Stomach smooth muscle (tissue), 2 donors: Measurements from ENCODE around the gene HOXA2.

Experiments
- H3K27ac ChIP-seq: one replicate; pipeline ENCODE4 v1.7.0; 2013; ENCODE audit warnings: mild to moderate bottlenecking, low read length, inconsistent platforms
- H3K27me3 ChIP-seq, 2 donors: one replicate each; pipeline ENCODE4 v1.7.0; 2013; ENCODE audit warnings: low read length in 2 of 2; ENCODE audit not compliant: insufficient read depth in 2 of 2, control insufficient read depth in 1 of 2
- H3K36me3 ChIP-seq, 2 donors: one replicate each; pipeline ENCODE4 v1.7.0; 2013; ENCODE audit warnings: low read length in 2 of 2; ENCODE audit not compliant: control insufficient read depth in 2 of 2, insufficient read depth in 2 of 2
- H3K4me1 ChIP-seq: one replicate; pipeline ENCODE4 v1.7.0; 2013; ENCODE audit warnings: low read length; ENCODE audit not compliant: control insufficient read depth, insufficient read depth
- H3K4me3 ChIP-seq, 2 donors: one replicate each; pipeline ENCODE4 v1.7.0; 2013; ENCODE audit warnings: low read length in 2 of 2
- H3K9ac ChIP-seq, 2 donors: one replicate each; pipeline ENCODE4 v1.7.0; 2013; ENCODE audit warnings: low read length in 2 of 2, mild to moderate bottlenecking in 1 of 2
- H3K9me3 ChIP-seq, 2 donors: one replicate each; pipeline ENCODE4 v1.7.0; 2013; ENCODE audit warnings: low read length in 2 of 2; ENCODE audit not compliant: control insufficient read depth in 2 of 2
- donor health status: healthy.
- donor health status: Pancreatic carcinoma.

Gene HOXA2

GRCh38 chr7:27140126-27140857, 37.8 kb upstream of the HOXA2 start:
- Histone ChIP-seq H3K4me1 (peaks cover 50% of the 10 kb centered on the region), H3K36me3 (no peaks in the 10 kb centered on the region), H3K4me3 (peak overlapping the region; percentile 78 to 94), H3K27ac (peak overlapping the region; percentile 95), H3K9ac (peak overlapping the region; percentile 93 to 96), H3K27me3 (peaks cover 7 to 13% of the 10 kb centered on the region in 2 donors), H3K9me3 (no peaks in the 10 kb centered on the region)

DNA sequence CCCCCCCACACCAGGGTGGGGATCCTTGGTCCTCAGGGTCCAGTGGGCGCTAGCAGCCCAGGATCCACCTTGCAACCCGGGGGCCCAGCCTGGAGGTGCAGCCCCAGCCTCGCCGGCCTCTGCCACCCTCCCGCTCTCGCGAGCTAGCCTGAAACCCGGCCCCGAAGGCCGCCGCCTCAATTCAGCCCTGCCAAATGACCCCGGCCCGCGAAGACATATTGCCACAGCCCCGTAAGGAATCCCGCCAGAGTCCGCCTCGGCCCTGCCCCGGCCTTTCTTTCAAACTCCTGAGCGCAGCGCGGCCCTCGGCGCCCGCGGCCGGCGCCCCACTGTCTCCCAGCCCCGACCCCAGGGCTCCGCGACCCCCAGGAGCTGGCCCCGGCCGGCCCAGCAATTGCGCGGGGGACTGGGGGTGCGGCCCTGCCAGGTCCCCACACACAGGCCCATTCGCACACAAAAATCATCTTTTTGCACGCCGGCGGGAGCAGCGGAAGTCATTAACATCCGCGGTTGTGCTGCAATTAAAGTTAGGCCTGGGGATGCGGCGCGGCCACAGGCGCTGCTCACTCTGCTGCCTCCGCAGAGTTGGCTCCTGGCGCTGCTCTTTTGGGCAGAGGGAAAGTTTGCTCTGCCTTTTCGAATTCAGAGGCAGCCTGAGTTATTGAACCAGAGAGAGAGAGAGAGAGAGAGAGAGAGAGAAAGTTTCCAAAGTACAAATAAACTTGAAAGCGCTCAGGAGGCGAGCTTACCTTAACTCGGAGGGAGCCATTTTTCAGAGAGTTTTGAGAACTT, 37.0 kb upstream of the HOXA2 start:
- Histone ChIP-seq H3K9ac (peak overlapping the region; percentile 93 to 96), H3K9me3 (no peaks in the 10 kb centered on the region), H3K4me3 (peak overlapping the region; percentile 78 to 94), H3K27ac (peak overlapping the region; percentile 95), H3K36me3 (no peaks in the 10 kb centered on the region), H3K27me3 (peaks cover 2 to 6% of the 10 kb centered on the region in 2 donors), H3K4me1 (peaks cover 46% of the 10 kb centered on the region)

- peak overlapping the region; percentile 95 for H3K27ac ChIP-seq
- peak overlapping the region; percentile 93 to 96 for H3K9ac ChIP-seq
- peaks cover 42% of the 10 kb centered on the region for H3K4me1 ChIP-seq
- H3K27me3 ChIP-seq: peaks cover 0 to under 1% of the 10 kb centered on the region in 2 donors
- no peaks in the 10 kb centered on the region for H3K36me3 ChIP-seq
- no peaks in the 10 kb centered on the region for H3K9me3 ChIP-seq
- H3K4me3 ChIP-seq: peak overlapping the region; percentile 78 to 94
Observed at GRCh38 chr7:27138985-27139333, 36.5 kb upstream of the HOXA2 start.

GRCh38 chr7:27138472-27138871, 36.0 kb upstream of the HOXA2 start:
- Histone ChIP-seq H3K4me1 (peaks cover 44% of the 10 kb centered on the region), H3K27ac (peak overlapping the region; percentile 95), H3K36me3 (no peaks in the 10 kb centered on the region), H3K9ac (peak overlapping the region; percentile 93 to 96), H3K4me3 (peak overlapping the region; percentile 78 to 94), H3K27me3 (no peaks in the 10 kb centered on the region), H3K9me3 (no peaks in the 10 kb centered on the region)

GRCh38 chr7:27137640-27138315, 35.3 kb upstream of the HOXA2 start:
- H3K27ac ChIP-seq: peak overlapping the region; percentile 95
- no peaks in the 10 kb centered on the region for H3K36me3 ChIP-seq
- no peaks in the 10 kb centered on the region for H3K9me3 ChIP-seq
- peak overlapping the region in 1 of 2 donors; percentile 93 for H3K9ac ChIP-seq
- peaks cover 51% of the 10 kb centered on the region for H3K4me1 ChIP-seq
- H3K27me3 ChIP-seq: no peaks in the 10 kb centered on the region
- peak overlapping the region; percentile 78 to 94 for H3K4me3 ChIP-seq

DNA sequence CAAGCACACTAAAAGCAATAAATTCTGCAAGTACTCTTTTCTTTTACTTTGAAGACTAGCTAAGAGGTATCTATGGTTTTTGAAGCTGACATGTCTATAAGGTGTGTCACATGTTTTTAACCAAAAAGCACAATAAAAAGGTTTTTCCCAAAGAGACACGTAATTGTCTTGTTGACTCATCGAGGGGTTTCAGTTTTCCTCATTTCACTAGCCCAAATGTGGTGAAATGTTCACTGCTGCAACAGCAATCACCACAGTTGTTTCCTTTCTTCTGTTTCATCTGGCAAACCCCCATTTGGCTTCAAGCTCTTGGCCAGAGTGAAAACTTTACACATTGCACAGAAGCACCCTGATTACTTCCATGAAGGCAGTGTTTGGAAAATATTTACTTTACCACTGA, 31.9 kb upstream of the HOXA2 start:
- H3K36me3 ChIP-seq: no peaks in the 10 kb centered on the region
- H3K4me1 ChIP-seq: peaks cover 55% of the 10 kb centered on the region
- H3K9me3 ChIP-seq: no peaks in the 10 kb centered on the region
- H3K9ac ChIP-seq: peak overlapping the region in 1 of 2 donors; percentile 26
- peak overlapping the region; percentile 95 for H3K27ac ChIP-seq
- no peaks in the 10 kb centered on the region for H3K27me3 ChIP-seq
- peak overlapping the region; percentile 42 to 52 for H3K4me3 ChIP-seq

GRCh38 chr7:27133409-27134231, 31.1 kb upstream of the HOXA2 start:
- H3K9me3 ChIP-seq: no peaks in the 10 kb centered on the region
- H3K4me3 ChIP-seq: peak overlapping the region; percentile 42 to 52
- H3K27ac ChIP-seq: peak overlapping the region; percentile 95
- peaks cover 57% of the 10 kb centered on the region for H3K4me1 ChIP-seq
- H3K27me3 ChIP-seq: no peaks in the 10 kb centered on the region
- no peaks in the 10 kb centered on the region for H3K36me3 ChIP-seq
- H3K9ac ChIP-seq: peak overlapping the region; percentile 26 to 47

GRCh38 chr7:27132978-27133377, 30.5 kb upstream of the HOXA2 start:
- H3K27me3 ChIP-seq: no peaks in the 10 kb centered on the region
- peak overlapping the region in 1 of 2 donors; percentile 26 for H3K9ac ChIP-seq
- H3K4me1 ChIP-seq: peaks cover 61% of the 10 kb centered on the region
- H3K4me3 ChIP-seq: peak overlapping the region in 1 of 2 donors; percentile 52
- peak overlapping the region; percentile 95 for H3K27ac ChIP-seq
- H3K9me3 ChIP-seq: no peaks in the 10 kb centered on the region
- no peaks in the 10 kb centered on the region for H3K36me3 ChIP-seq

DNA sequence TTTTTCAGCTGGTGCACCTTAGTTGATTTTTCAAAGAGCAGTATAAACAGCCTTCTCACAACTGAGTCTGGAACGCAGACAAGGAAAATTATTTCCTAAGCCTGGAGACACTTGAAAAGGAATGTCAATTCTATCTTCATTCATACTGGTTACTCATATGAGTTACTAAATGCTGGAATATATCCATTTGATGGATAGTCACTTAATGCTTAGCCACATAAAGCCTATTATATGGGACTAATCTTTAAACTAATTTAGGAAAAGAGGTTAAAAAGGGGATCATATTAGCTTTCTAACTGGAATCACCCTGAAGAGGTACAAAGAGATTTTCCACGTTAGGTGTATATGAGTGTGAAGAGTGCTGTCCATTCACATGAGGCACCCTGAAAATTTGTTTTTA, 29.7 kb upstream of the HOXA2 start:
- Histone ChIP-seq H3K4me3 (no peak overlapping the region), H3K4me1 (peaks cover 67% of the 10 kb centered on the region), H3K27me3 (no peaks in the 10 kb centered on the region), H3K9me3 (no peaks in the 10 kb centered on the region), H3K9ac (peak overlapping the region in 1 of 2 donors; percentile 12), H3K36me3 (no peaks in the 10 kb centered on the region), H3K27ac (peak overlapping the region; percentile 98)

GRCh38 chr7:27131390-27131819, 28.9 kb upstream of the HOXA2 start:
- Histone ChIP-seq H3K36me3 (no peaks in the 10 kb centered on the region), H3K9ac (peak overlapping the region; percentile 75 to 82), H3K9me3 (no peaks in the 10 kb centered on the region), H3K4me1 (peaks cover 68% of the 10 kb centered on the region), H3K4me3 (peak overlapping the region; percentile 62 to 93), H3K27ac (peak overlapping the region; percentile 98), H3K27me3 (no peaks in the 10 kb centered on the region)
